ENCODE measurements around the gene TPR. TPM values are rescaled to one million over a fixed set of nuclear protein-coding genes. Genes with fewer than 3 reads are reported as not detected.

TPR gene
- total RNA-seq, 1 donor from 2014 or later, result 119 TPM

DNA sequence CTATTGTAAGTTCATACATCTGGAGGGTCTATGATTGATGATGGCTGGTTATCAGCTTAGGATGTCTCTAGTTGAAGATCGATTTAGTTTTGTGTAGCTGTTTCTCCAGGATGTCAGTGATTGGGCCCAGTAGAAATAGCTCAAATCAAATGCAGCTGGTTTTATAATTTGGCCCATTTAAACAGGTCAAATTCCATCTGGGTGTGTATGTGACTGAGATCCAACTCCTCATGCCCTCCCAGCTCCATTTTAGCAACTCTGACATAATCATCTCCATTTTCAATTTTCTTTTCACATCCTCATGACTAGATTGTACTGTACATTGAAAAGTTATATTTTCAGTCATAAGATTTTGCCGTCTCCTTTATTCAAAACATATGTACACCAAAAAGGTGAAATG, 99.2 kb downstream of the TPR start:
- no peak overlapping the region for H3K9ac ChIP-seq
- H3K9me3 Mint-ChIP-seq, result no peaks in the 10 kb centered on the region
- no peaks in the 10 kb centered on the region for H3K9me3 ChIP-seq (ENCODE audit: low read depth)
- no peak overlapping the region for H2AFZ ChIP-seq (replicated peaks)
- H3K4me3 Mint-ChIP-seq, result no peak overlapping the region
- no peaks in the 10 kb centered on the region for H4K20me1 ChIP-seq (ENCODE audit: low read depth)
- peaks cover 2% of the 10 kb centered on the region for H3K27me3 Mint-ChIP-seq (ENCODE audit: insufficient read depth, low read depth)
- H3K4me3 ChIP-seq, result no peak overlapping the region
- no peaks in the 10 kb centered on the region for H3K27me3 ChIP-seq
- no peak for DNase-seq (ENCODE audit: low spot score)
- H3K79me2 ChIP-seq (ENCODE audit: low read depth), result no peaks in the 10 kb centered on the region
- H3K4me1 Mint-ChIP-seq, result no peaks in the 10 kb centered on the region
- H3F3A ChIP-seq (ENCODE audit: low read depth), result no peaks in the 10 kb centered on the region
- H3K36me3 ChIP-seq, result no peaks in the 10 kb centered on the region
- H3K27ac Mint-ChIP-seq, result no peak overlapping the region
- H3K27ac ChIP-seq, result no peak overlapping the region
- H3K36me3 Mint-ChIP-seq, result no peaks in the 10 kb centered on the region
- TF ChIP-seq EZH2 (IDR thresholded peaks at IDR 0.05) (no peak), EZH2phosphoT487 (IDR thresholded peaks at IDR 0.05) (no peak)
- TF ChIP-seq, protein P1, sequence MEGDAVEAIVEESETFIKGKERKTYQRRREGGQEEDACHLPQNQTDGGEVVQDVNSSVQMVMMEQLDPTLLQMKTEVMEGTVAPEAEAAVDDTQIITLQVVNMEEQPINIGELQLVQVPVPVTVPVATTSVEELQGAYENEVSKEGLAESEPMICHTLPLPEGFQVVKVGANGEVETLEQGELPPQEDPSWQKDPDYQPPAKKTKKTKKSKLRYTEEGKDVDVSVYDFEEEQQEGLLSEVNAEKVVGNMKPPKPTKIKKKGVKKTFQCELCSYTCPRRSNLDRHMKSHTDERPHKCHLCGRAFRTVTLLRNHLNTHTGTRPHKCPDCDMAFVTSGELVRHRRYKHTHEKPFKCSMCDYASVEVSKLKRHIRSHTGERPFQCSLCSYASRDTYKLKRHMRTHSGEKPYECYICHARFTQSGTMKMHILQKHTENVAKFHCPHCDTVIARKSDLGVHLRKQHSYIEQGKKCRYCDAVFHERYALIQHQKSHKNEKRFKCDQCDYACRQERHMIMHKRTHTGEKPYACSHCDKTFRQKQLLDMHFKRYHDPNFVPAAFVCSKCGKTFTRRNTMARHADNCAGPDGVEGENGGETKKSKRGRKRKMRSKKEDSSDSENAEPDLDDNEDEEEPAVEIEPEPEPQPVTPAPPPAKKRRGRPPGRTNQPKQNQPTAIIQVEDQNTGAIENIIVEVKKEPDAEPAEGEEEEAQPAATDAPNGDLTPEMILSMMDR (IDR thresholded peaks at IDR 0.05), result no peak
- H3K4me1 ChIP-seq, result no peaks in the 10 kb centered on the region
- no peak overlapping the region for H3K4me2 ChIP-seq

DNA sequence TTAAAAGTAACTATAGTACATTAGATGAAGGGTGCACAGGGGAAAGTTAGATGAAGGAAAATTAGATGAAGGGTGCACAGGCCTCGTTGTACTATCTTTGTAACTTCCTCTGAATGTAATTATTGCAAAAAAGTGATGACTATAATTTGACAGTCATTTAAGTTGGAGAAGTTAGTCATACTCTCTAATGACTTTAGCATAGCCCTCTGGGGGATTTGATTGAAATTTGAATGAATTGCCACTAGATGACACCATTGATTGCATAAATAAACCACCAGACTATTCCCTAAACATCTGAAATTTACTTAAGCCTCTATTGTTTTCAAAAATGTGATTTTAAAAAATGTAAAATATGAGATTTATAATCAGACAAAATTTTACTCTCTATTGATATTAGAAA, 102.6 kb downstream of the TPR start:
- Mint-ChIP-seq H3K4me3 (no peak overlapping the region), H3K27me3 (ENCODE audit: insufficient read depth, low read depth) (peaks cover 2% of the 10 kb centered on the region), H3K9me3 (no peaks in the 10 kb centered on the region), H3K4me1 (no peaks in the 10 kb centered on the region), H3K27ac (no peak overlapping the region), H3K36me3 (no peaks in the 10 kb centered on the region)
- H3K9me3 ChIP-seq (ENCODE audit: low read depth), result no peaks in the 10 kb centered on the region
- H3K4me2 ChIP-seq, result no peak overlapping the region
- no peak for DNase-seq (ENCODE audit: low spot score)
- H3K79me2 ChIP-seq (ENCODE audit: low read depth), result no peaks in the 10 kb centered on the region
- H3K27ac ChIP-seq, result no peak overlapping the region
- H2AFZ ChIP-seq (replicated peaks), result no peak overlapping the region
- H3K4me3 ChIP-seq, result no peak overlapping the region
- H3K36me3 ChIP-seq, result no peaks in the 10 kb centered on the region
- TF ChIP-seq EZH2 (IDR thresholded peaks at IDR 0.05) (no peak), EZH2phosphoT487 (IDR thresholded peaks at IDR 0.05) (no peak)
- TF ChIP-seq, protein P1 (IDR thresholded peaks at IDR 0.05), result no peak
- H3K9ac ChIP-seq, result no peak overlapping the region
- H3K27me3 ChIP-seq, result no peaks in the 10 kb centered on the region
- H3K4me1 ChIP-seq, result no peaks in the 10 kb centered on the region
- H4K20me1 ChIP-seq (ENCODE audit: low read depth), result no peaks in the 10 kb centered on the region
- H3F3A ChIP-seq (ENCODE audit: low read depth), result no peaks in the 10 kb centered on the region

DNA sequence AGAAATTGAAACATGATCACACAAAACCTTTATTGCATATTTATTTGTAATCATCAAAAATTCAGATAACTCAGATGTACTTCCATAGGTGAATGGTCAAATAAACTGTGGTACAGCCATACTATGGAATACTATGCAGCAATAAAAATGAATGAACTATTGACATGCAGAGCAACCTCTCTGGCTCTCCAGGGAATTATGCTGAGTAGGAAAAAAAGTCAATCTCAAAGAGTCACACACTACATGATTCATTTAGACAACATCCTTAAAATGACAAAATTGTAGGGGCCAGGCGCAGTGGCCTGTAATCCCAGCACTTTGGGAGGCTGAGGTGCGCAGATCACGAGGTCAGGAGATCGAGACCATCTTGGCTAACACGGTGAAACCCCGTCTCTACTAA, 104.0 kb downstream of the TPR start:
- Histone ChIP-seq H3K79me2 (ENCODE audit: low read depth) (no peaks in the 10 kb centered on the region), H3K4me1 (no peaks in the 10 kb centered on the region), H3K4me2 (no peak overlapping the region), H3F3A (ENCODE audit: low read depth) (no peaks in the 10 kb centered on the region), H3K9me3 (ENCODE audit: low read depth) (no peaks in the 10 kb centered on the region), H4K20me1 (ENCODE audit: low read depth) (no peaks in the 10 kb centered on the region), H3K9ac (no peak overlapping the region), H3K27me3 (no peaks in the 10 kb centered on the region), H3K27ac (no peak overlapping the region), H3K4me3 (no peak overlapping the region), H2AFZ (replicated peaks) (no peak overlapping the region), H3K36me3 (no peaks in the 10 kb centered on the region)
- no peak overlapping the region for H3K4me3 Mint-ChIP-seq
- DNase-seq (ENCODE audit: low spot score), result no peak
- TF ChIP-seq, protein P1 (IDR thresholded peaks at IDR 0.05), result no peak
- TF ChIP-seq EZH2phosphoT487 (IDR thresholded peaks at IDR 0.05) (no peak), EZH2 (IDR thresholded peaks at IDR 0.05) (no peak)
- H3K27me3 Mint-ChIP-seq (ENCODE audit: insufficient read depth, low read depth), result peaks cover 2% of the 10 kb centered on the region
- no peaks in the 10 kb centered on the region for H3K36me3 Mint-ChIP-seq
- no peaks in the 10 kb centered on the region for H3K4me1 Mint-ChIP-seq
- H3K27ac Mint-ChIP-seq, result no peak overlapping the region
- H3K9me3 Mint-ChIP-seq, result no peaks in the 10 kb centered on the region

Other genes with a start within 250 kb of the TPR start
- gene PRG4, start 79.0 kb downstream of the TPR start, total RNA-seq (ENCODE audit: low replicate concordance), result 0.07 and 0.12 TPM in 2 replicates
- gene ODR4, start 585 bp upstream of the TPR start, total RNA-seq (ENCODE audit: low replicate concordance), result 24.9 and 37.2 TPM in 2 replicates
- not detected in 2 replicates for gene PDC, start 85.9 kb upstream of the TPR start, total RNA-seq (ENCODE audit: low replicate concordance)